AG20443 (cell line): ENCODE data around the gene CETP.
"Not testable (repeated sequence)": the region's sequence is repeated elsewhere in the genome, so short reads cannot be mapped to it uniquely, and the experiment has no call there.

Source experiments
- DNase-seq: peaks from one replicate; pipeline ENCODE4 v3.0.0; 2012; ENCODE audit warnings: low spot score, mixed read lengths

Gene CETP

DNA sequence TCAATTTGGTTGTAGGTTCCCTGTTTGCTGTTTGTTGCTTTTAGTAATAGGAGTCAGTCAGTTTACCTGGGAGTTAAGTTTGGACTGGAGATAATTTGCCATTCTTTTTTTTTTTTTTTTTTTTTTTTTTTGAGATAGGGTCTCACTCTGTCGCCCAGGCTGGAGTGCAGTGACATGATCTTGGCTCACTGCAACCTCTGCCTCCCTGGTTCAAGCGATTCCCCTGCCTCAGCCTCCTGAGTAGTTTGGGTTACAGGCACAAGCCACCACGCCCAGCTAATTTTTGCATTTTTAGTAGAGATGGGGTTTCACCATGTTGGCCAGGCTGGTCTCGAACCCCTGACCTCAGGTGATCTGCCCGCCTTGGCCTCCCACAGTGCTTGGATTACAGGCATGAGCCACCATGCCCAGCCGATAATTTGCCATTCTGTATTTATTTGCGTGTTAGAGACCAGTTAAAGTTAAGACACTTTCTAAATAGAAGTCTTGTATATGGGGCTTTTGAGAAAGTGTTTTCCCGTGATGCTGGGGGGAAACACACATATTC, 27.1 kb upstream of the CETP start:
- not testable (repeated sequence) for DNase-seq

DNA sequence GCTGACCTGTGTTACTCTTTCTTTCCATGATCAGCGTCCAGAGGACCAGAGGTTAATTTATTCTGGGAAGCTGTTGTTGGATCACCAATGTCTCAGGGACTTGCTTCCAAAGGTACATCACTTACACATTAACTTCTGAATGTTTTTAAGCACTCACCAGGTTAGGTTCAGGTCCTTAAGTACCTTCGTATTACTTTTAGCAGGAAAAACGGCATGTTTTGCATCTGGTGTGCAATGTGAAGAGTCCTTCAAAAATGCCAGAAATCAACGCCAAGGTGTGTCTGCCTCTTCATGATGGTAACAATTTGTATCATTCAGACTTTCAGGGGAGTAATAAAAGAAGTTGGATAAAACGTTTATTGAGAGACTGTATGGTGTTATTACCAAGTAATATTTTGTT, 26.5 kb upstream of the CETP start:
- DNase-seq = no peak

DNA sequence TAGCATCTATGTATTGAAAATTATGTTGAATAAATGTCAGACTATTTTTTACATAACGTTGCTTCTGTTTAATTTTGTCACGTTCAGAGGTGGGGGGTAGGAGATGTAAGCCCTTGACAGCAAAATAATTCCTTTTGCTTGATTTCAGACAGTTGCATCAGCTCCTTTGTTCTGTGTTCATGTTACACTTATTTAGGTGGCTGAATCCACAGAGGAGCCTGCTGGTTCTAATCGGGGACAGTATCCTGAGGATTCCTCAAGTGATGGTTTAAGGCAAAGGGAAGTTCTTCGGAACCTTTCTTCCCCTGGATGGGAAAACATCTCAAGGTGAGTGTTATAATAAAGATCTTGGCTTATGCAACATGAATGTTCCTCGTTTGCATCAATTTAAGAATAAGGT, 25.3 kb upstream of the CETP start:
- DNase-seq = no peak

DNA sequence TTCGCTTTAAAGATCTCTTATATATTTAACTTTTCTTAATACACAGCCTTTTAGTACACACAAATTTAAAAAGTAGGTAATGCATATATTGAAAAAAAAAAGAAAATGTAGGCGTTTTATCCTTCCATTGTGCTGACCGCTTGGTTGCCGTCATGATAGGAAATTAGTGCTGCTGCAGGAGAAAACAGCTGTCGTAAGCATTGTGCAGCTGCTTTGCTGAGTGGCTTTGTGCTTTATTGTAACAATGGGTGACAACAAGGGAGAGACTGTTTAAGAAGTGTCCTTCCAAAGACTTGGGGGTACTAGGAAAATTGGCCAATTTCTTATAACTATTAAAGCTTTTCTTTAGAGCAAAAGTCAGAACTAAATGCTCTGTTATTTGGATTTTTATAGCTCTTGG, 24.8 kb upstream of the CETP start:
- no peak for DNase-seq

DNA sequence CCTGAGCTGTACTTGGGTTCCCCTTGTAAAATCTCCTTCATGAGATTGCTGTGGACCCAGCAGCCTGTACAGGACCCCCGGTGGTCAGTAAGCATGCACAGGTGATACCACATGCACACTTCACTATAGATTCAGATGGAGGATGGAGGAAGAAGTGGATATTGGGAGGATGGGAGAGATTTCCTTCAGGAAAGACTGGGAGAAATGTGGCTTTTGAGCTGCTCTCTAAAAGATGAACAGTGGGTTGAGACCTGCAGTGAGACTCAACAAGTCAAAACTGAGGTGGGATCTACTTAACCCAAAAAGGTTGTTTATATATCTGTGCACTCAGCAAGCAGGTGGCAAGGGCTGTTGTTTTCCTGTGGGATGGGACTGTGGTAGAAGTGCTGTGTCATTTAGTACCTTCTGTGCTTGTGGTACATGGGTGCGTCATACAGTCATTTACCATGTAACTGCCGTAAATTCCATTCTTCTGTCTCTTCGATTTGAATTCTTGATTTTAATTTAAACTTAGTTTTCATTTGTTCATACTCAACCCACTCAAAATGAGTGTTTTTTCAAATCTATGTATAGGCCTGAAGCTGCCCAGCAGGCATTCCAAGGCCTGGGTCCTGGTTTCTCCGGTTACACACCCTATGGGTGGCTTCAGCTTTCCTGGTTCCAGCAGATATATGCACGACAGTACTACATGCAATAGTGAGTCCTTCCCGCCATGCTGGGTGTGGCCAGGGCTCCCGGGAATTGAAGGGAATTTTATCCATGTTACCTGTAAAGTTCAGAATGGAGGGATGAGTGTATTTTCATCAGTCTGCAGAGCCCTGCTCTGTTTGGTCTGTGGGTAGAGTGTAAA, 22.9 kb upstream of the CETP start:
- no peak for DNase-seq

DNA sequence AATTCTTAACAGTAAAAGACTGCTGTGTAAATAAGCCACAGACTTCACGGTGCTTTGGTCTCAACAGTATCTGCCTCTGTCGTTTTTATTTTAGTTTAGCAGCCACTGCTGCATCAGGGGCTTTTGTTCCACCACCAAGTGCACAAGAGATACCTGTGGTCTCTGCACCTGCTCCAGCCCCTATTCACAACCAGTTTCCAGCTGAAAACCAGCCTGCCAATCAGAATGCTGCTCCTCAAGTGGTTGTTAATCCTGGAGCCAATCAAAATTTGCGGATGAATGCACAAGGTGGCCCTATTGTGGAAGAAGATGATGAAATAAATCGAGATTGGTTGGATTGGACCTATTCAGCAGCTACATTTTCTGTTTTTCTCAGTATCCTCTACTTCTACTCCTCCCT, 21.9 kb upstream of the CETP start:
- no peak for DNase-seq

DNA sequence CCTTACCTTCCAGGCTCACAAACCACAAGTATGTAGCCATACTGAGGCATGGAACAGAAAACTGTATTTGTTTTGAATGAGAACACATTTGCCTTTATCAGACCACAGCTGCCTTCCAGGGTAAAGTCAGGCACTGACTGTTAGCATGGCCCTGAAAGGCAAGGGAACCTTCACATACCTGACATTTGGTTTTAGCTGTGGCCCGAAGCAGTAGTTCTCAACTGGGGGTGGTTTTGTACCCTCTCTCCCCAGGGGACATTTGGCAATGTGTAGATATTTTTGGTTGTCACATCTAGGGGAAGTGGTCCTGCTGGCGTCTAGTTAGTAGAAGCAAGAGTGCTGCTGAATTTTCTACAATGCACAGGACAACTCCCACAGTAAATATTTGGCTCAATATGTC, 20.7 kb upstream of the CETP start:
- DNase-seq = no peak

DNA sequence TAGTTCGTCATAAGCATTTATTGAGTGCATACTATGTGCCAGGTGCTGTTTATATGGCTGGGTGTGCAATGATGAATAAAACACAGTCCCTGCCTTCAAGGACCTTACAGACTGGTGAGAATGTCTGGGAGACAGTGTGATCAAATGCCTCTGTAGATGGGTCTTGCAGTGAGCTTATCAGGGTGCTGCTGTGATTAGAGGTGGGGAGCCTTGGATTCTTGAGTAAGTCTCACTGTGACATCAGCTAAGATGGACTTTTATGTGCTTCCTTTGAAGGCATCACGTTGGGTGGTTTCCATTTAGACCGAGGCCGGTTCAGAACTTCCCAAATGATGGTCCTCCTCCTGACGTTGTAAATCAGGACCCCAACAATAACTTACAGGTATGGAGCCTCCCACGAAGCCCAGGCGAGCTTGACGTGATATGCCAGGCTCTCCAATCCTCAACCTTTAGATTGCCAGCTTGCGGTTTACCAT, 19.9 kb upstream of the CETP start:
- DNase-seq = no peak

DNA sequence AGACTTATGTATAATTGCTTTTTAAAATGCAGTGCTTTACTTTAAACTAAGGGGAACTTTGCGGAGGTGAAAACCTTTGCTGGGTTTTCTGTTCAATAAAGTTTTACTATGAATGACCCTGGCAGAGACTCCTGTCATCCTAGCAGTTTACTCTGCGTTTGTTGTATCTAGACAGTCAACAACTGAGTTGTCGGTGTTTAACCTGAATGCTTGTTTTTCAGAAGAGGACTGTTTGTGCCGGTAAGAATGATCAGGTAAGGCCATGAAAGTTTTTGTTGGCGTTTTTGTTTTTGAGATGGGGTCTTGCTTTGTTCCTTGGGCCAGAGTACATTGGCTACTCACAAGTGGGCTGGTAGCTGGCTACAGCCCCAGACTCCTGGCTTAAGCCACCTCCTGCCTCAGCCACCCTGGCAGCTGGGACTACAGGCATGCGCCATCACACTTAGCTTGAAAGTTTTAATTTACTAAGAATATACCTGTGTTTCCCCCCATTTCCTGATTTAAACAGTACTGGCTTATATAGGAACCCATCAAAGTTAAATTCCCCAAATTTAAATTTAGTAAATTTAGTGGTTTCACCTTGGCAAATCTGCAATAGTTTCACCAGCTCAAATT, 17.9 kb upstream of the CETP start:
- DNase-seq = no peak

DNA sequence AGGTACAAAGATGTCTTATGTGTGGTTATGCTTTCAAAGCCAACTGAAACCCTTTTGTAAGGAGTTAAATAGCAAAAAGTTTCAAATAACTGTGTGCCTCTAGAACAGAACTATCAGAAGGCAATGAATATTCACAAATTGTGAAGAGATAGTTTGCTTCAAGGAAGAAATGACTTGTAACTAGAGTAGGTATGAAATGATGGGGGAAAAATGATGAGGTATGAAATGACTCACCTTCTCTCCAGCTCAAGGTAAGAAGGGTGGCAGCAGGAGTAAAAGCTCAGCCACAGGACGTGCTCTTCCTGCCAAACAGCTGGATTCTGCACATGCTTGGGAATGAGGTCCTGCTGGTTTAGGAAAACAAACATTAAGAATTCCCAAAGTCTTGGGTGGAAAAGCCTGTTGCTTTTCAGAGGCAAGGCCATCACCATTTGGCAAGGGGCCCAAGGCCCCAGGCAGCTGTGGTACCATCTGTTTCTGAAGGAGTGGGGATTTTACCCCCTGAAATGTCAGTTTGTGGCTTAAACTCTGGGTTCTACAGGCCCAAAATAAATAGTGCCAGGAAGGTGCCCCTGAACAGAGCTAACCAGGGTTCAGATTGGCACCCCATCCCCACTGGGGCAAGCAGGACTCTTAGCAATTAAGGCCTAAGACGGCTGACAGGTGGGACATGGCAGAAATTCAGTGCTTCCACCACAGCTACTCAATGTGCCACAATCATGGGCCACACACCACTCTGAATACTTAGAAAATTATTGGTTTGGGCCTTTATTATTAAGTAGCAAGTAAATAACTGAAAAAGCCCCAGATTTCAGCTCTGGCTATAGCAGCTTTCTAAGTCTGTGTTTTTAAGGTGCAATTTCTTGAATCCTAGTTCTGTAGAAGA, 16.6 kb upstream of the CETP start:
- DNase-seq = no peak

DNA sequence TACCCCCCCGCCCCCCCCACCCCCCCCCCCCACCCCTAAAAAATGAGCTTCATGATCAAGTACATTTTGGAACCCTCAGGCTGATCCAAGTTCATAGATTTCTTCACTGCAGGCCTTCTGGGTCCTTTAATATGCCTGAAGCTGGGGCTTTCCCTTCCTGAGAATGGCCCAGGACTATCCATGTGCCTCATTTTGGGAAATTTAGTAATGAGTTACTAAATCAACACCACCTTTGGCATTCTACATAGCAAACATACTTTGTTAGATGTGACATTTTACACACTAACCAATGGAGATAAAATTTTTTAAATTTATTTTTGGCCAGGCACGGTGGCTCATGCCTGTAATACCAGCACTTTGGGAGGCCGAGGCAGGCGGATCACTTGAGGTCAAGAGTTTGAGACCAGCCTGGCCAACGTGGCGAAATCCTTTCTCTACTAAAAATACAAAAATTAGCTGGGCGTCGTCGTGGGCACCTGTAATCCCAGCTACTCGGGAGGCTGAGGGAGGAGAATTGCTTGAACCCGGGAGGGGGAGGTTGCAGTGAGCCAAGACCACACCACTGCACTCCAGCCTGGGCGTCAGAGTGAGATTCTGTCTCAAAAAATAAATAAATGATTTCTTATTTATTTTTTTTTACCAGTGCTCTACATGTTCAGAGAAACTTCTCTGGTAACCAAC, 15.8 kb upstream of the CETP start:
- no peak for DNase-seq

DNA sequence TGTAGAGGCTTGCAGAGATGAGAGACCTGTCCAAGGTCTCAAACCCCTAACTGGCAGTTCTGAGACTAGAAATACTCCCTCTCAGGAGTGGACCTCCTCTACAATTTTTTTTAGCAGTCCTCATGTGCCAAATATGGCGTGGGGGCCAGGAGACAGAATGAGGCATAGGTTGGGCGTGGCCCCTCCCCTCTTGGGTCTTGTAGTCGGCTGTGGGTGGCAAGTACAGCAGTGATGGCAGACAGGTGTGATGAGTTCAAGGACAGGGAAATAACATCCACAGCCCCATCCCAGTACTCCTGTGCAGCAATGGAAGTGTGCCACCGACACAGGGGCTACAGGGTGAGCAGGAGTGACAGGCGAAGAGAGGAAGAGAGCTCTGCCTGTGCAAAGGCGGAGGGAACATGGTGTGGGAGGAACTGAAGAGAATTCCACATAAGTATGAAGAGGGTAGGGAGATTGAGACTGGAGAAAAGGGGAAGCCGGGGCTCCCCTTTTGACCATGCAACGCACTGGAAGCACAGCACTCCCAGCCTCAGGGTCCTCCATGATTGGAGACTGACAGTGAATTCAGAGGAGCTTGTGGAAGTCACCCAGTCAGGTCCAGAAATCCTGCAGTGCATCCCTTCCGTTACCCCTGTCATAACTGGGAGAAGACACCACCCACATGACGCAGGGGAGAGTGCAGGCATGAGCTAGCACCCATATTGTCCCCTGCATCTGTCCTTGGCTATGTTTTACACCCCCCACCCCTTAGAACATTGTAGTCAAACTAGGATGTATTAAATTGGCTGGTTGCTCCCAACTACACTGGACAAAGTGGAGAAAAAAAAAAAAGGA, 14.8 kb upstream of the CETP start:
- no peak for DNase-seq

DNA sequence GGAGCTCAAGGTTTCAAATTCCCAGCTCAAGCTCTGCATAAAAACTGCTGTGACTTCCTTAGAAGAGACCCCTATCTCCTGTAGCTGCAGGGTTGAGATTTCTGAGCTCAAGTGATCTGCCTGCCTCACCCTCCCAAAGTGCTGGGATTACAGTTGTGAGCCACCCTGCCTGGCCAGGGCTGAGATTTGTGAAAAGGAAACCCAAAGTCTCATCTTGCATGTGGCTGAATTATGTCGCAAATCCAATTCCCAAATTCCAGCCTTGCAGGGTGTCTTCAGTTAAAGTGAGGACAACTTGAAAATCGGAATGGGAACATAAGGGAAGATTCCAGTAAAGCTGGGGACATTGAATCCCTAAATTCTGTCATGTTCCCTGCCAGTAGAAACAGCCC, 14.2 kb upstream of the CETP start:
- DNase-seq = no peak

DNA sequence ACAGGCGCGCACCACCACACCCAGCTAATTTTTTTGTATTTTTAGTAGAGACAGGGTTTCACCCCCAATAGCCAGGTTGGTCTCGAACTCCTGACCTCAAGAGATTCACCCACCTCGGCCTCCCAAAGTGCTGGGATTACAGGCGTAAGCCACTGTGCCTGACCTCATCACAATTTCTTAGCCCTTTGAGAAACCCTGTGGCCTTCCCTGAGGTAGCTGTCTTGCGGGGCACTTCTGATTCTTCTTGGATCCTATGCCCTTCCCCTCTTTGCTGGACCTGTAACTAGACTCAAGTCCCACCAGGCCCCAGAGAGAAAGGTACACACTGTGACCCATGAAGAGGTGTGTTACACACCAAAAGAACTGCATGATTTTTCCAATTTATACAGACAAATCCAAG, 13.5 kb upstream of the CETP start:
- DNase-seq = no peak

DNA sequence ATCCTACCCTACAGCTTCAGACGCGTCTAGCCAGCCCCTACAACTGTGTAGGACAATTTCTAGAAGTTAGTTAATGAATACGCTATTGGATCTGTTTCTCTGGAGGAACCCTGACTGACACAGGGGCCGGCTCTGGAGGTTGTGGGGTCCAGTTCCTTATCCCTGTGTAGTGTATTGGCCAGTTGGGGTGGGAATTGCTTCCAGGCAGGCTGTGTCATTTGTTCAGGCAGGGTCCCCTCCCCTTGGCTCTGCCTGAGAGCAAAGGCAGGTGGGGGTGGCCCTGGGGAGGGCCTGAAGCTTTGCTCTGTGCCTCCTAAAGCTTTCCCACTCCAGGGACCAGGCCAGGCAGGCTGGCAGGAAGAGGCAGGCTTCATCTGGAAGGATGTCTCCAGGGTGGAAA, 11.7 kb upstream of the CETP start:
- no peak for DNase-seq

DNA sequence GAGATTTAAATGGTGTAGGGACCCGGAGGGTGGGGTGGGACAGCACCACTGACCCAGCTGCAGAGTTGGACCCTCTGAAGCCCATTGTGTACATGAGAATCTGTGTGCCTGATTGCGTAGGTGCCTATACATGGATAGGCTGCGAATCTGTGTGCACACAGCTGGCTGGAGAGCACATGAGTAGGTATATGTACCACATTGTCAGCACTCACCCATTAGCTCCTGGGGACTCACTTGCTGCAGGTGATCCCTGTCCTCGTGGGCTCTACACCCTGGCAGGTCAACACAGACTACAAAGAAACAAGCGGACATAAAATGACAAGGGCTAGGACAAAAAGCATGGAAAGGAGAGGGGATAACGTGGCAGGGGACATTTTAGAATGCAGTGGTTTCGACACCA, 11.3 kb upstream of the CETP start:
- DNase-seq = no peak

DNA sequence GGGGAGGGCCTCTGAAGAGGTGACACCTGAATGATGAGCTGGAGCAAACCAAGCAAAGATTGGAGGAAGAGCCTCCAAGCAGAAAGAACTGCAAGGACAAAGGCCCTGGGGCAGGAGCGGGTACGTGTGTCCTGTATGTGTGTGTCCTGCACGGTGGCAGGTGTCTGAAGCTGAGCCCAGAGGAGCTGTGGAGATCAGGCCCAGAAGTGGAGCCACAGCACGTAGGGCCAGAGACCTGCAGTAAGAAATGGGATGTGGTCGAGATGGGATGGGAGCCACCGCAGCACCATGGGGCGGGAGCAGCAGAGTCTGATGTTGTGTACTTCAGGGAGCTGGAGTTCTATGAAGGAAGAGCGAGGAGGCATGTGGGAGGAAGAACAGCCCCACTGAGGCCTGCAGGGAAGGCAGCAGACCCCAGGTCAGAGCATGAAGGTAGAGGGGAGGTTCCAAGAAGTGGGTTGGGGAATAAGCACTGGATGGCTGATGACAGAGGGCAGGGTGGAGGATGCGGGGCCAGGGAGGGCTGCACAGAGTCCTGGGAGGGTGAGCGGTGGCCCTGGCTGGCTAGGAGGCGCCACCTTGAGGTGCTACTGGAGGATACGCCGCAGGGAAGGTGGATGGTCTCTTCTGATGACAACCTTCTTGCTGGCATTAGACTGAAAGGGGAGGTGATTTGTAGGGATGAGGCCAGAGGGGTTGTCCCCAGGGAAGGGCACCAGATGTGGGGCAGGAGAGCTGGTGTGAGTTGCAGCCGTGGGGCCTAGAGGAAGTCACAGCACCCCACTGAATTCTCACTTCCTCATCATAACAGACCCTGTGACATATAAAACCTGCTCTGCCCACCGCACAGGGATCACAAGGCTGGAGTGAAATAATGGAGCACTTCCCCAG, 10.6 kb upstream of the CETP start:
- DNase-seq = peak; percentile 88

DNA sequence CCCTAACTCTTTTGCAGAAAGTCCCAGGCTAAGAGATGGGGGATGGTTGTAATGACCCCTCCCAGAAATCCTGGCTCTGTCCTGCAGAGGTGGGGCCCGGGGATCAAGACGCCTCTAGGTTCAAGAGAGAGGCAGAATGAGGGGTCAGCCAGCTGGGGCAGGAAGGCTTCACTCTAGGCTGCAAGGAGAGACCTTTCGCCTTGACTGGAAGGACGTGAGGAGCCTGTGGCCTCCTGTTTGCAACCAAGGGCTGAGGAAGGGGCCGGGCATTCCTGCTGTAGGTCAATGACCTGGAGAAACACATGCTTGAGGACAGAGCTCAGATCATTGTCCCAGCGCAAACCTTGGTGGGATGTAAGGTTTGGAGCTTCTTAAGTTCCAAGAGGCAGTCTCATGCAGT, 8.7 kb upstream of the CETP start:
- DNase-seq = no peak

DNA sequence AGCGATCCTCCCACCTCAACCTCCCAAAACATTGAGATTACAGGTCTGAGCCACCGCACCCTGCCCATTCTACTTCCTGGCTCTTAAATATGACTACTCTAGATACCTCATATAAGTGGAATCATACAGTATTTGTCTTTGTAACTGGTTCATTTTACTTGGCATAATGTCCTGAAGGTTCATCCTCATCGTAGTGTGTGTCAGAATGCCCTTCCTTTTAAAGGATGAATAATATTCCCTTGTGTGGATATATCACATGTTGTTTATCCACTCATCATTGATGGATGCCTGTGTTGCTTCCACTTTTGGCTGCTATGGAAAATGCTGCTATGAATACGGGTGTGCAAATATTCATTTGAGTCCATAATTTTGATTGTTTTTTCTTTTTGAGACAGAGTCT, 5.7 kb upstream of the CETP start:
- DNase-seq = no peak

DNA sequence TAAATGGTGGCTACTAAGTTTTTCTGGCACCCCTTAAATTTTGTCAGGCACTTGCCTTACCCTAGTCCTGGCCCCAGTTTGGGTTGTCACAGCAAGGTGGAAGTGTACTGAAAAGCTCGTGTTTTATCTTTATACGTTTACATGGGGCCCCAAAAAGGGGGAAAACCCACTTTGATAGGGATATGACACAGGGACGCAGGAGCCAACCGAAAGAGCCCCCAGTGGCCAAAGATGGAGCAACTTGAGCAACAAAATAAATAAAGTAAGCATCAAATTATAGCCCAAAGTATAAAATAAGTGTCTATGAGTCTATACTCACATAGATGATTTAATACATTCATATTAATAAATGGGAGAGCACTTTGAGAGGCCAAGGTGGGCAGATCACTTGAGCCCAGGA, 5.0 kb upstream of the CETP start:
- no peak for DNase-seq
